Keratinocyte (primary cell): ENCODE results near the gene LTBP2. TPM values are rescaled to one million over a fixed set of nuclear protein-coding genes. Genes with fewer than 3 reads are reported as not detected.

Source experiments
- DNase-seq: peaks from one replicate; pipeline ENCODE4 v3.0.0-alpha.2; 2011; ENCODE audit warnings: low read depth, missing footprints, low spot score
- FAIRE-seq: peaks from 2 replicates; lab custom pipeline; 2011; peaks lifted over from hg19 to GRCh38; lab: Jason Lieb, UNC
- H2AFZ ChIP-seq: 2 replicates; pipeline ENCODE4 v1.6.0; 2012; ENCODE audit warnings: low read length, control low read depth, inconsistent platforms; ENCODE audit not compliant: control insufficient read depth
- H3K27ac ChIP-seq: 2 replicates; pipeline ENCODE4 v1.5.1; 2011; ENCODE audit warnings: low read length; ENCODE audit not compliant: control insufficient read depth, insufficient read depth
- H3K27me3 ChIP-seq: 3 replicates; pipeline ENCODE4 v1.6.0; 2011; ENCODE audit warnings: low read length; ENCODE audit not compliant: control insufficient read depth, insufficient read depth; ENCODE audit errors: extremely low read depth
- H3K36me3 ChIP-seq, 2 experiments: 2 replicates in 1 of 2; 3 replicates in 1 of 2; pipeline ENCODE4 v1.5.1; 2011; ENCODE audit warnings: low read length in 2 of 2, mild to moderate bottlenecking in 1 of 2; ENCODE audit not compliant: control insufficient read depth in 2 of 2, insufficient read depth in 2 of 2; ENCODE audit errors: extremely low read depth in 1 of 2
- H3K4me1 ChIP-seq: 3 replicates; pipeline ENCODE4 v1.5.1; 2011; ENCODE audit warnings: low read length; ENCODE audit not compliant: control insufficient read depth, insufficient read depth; ENCODE audit errors: extremely low read depth
- H3K4me2 ChIP-seq: 3 replicates; pipeline ENCODE4 v1.6.0; 2011; ENCODE audit warnings: low read depth, low read length; ENCODE audit not compliant: control insufficient read depth, insufficient read depth; ENCODE audit errors: extremely low read depth
- H3K4me3 ChIP-seq, 3 experiments: fragments of 200-600 bp in 1 of 3; sonication (generic) in 1 of 3; 2 replicates in 2 of 3; 3 replicates in 1 of 3; pipeline ENCODE4 v1.5.1; 2011 to 2016; ENCODE audit warnings: low read length in 3 of 3, mild to moderate bottlenecking in 3 of 3, control low read depth in 2 of 3, inconsistent platforms in 1 of 3, low read depth in 1 of 3, mixed read lengths in 1 of 3, mixed run types in 1 of 3, moderate library complexity in 1 of 3; ENCODE audit not compliant: control insufficient read depth in 2 of 3, insufficient read depth in 2 of 3; ENCODE audit errors: extremely low read depth in 1 of 3
- H3K79me2 ChIP-seq: 2 replicates; pipeline ENCODE4 v1.6.0; 2012; ENCODE audit warnings: low read length; ENCODE audit not compliant: control insufficient read depth, insufficient read depth
- H3K9ac ChIP-seq: 3 replicates; pipeline ENCODE4 v1.6.0; 2011; ENCODE audit warnings: low read length; ENCODE audit not compliant: control insufficient read depth, insufficient read depth; ENCODE audit errors: extremely low read depth
- H3K9me1 ChIP-seq: 3 replicates; pipeline ENCODE4 v1.6.0; 2011; ENCODE audit warnings: low read length; ENCODE audit not compliant: control insufficient read depth, insufficient read depth; ENCODE audit errors: extremely low read depth
- H3K9me3 ChIP-seq: 2 replicates; pipeline ENCODE4 v1.5.1; 2012; ENCODE audit warnings: low read depth, low read length; ENCODE audit not compliant: control insufficient read depth
- H4K20me1 ChIP-seq: 3 replicates; pipeline ENCODE4 v1.6.0; 2011; ENCODE audit warnings: low read length; ENCODE audit not compliant: control insufficient read depth, insufficient read depth; ENCODE audit errors: extremely low read depth
- EZH2 ChIP-seq: IDR thresholded peaks from one replicate; pipeline ENCODE4 v1.6.1; 2012; ENCODE audit warnings: inconsistent platforms, mild to moderate bottlenecking, low read length, moderate library complexity
- dilution Hi-C: fragments of 300-500 bp; cut with MboI; formaldehyde crosslinking; loops from one replicate; pipeline ENCODE4 v1.7.0; 2020; ENCODE audit warnings: low sequenced_read_pairs; ENCODE audit not compliant: extremely low pct_ligation_motif_present
- polyA plus RNA-seq, 5 experiments: library from polyadenylated mRNA; depleted of rRNA in 3 of 5; stranded (reverse) in 3 of 5; stranded (forward) in 1 of 5; unstranded in 1 of 5; fragments of >200 nt; gene quantifications; 1 replicate in 1 of 5; 2 replicates in 3 of 5; 3 replicates in 1 of 5; pipeline versions ENCODE4 v1.2.1 to v1.2.3, GENCODE V29; 2011 to 2012; ENCODE audit warnings: missing spikeins in 2 of 5, low read depth in 1 of 5, low replicate concordance in 1 of 5
- TF ChIP-seq, protein P1 (sequence below), 3 experiments: IDR thresholded peaks in 1 of 3; conservative IDR thresholded peaks in 1 of 3; optimal IDR thresholded peaks in 1 of 3; 2 replicates in 2 of 3; 3 replicates in 1 of 3; pipeline versions ENCODE3 to v1.5.1; 2011; ENCODE audit warnings: low read length in 3 of 3, mild to moderate bottlenecking in 3 of 3, moderate library complexity in 2 of 3, control low read depth in 1 of 3, inconsistent platforms in 1 of 3; ENCODE audit not compliant: insufficient read depth in 2 of 3; ENCODE audit errors: extremely low read depth in 1 of 3

Gene LTBP2
- polyA plus RNA-seq, 1 donor (not counting 4 experiments of a cell fraction or from before 2014, with no cell fraction given), result 23.9 TPM

DNA sequence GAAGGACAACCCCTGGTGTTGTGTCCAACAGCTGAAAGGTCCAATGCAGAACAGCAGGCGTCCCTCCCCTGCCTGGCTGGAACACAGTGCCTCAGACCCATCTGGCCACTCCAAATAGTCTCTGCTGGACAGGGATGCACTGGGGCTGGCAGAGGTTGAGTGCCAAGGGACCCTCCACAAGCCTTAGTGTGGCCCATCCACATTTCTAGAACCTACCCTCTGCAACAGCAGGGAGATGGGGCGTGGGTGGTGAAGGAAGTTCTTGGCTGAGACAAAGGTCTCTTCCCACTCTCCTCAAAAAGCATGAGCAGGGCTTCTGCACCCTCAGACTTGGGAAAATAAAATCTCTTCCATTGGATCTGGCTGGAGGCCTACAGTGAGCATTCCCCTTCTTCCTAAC is 36.5 kb downstream of the LTBP2 start:
- no peak overlapping the region for H3K9ac ChIP-seq
- H3K9me1 ChIP-seq, result peaks cover 2% of the 10 kb centered on the region
- H3K9me3 ChIP-seq, result no peaks in the 10 kb centered on the region
- no peak overlapping the region for H3K4me2 ChIP-seq
- H3K4me1 ChIP-seq, result peaks cover 70% of the 10 kb centered on the region
- no peaks in the 10 kb centered on the region for H4K20me1 ChIP-seq
- H2AFZ ChIP-seq, result no peak overlapping the region
- dilution Hi-C loops, result no loop called here
- FAIRE-seq, result no peak
- H3K79me2 ChIP-seq, result peaks cover 25% of the 10 kb centered on the region
- H3K27me3 ChIP-seq, result no peaks in the 10 kb centered on the region
- H3K27ac ChIP-seq, result peak overlapping the region; percentile 30
- DNase-seq, result no peak
- H3K4me3 ChIP-seq, result no peak overlapping the region
- TF ChIP-seq, protein P1, sequence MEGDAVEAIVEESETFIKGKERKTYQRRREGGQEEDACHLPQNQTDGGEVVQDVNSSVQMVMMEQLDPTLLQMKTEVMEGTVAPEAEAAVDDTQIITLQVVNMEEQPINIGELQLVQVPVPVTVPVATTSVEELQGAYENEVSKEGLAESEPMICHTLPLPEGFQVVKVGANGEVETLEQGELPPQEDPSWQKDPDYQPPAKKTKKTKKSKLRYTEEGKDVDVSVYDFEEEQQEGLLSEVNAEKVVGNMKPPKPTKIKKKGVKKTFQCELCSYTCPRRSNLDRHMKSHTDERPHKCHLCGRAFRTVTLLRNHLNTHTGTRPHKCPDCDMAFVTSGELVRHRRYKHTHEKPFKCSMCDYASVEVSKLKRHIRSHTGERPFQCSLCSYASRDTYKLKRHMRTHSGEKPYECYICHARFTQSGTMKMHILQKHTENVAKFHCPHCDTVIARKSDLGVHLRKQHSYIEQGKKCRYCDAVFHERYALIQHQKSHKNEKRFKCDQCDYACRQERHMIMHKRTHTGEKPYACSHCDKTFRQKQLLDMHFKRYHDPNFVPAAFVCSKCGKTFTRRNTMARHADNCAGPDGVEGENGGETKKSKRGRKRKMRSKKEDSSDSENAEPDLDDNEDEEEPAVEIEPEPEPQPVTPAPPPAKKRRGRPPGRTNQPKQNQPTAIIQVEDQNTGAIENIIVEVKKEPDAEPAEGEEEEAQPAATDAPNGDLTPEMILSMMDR (optimal IDR thresholded peaks at IDR 0.05 in 1 of 3, IDR thresholded peaks at IDR 0.05 in 1 of 3, conservative IDR thresholded peaks at IDR 0.05 in 1 of 3; ENCODE audit: extremely low read depth in 1 of 3, insufficient read depth in 2 of 3, low read length in 3 of 3), result no peak
- no peak for TF ChIP-seq EZH2
- H3K36me3 ChIP-seq, result peaks cover 0 to 17% of the 10 kb centered on the region in 2 experiments

- Histone ChIP-seq H2AFZ (no peak overlapping the region), H3K9me1 (peaks cover 2% of the 10 kb centered on the region), H3K4me2 (no peak overlapping the region), H3K4me3 (no peak overlapping the region), H3K9ac (no peak overlapping the region), H4K20me1 (no peaks in the 10 kb centered on the region), H3K36me3 (peaks cover 0 to 22% of the 10 kb centered on the region in 2 experiments), H3K27ac (peak overlapping the region; percentile 99), H3K4me1 (peaks cover 71% of the 10 kb centered on the region), H3K27me3 (no peaks in the 10 kb centered on the region), H3K79me2 (peaks cover 25% of the 10 kb centered on the region), H3K9me3 (no peaks in the 10 kb centered on the region)
- dilution Hi-C loops, result no loop called here
- no peak for DNase-seq
- no peak for FAIRE-seq
- no peak for TF ChIP-seq EZH2
- TF ChIP-seq, protein P1 (optimal IDR thresholded peaks at IDR 0.05 in 1 of 3, IDR thresholded peaks at IDR 0.05 in 1 of 3, conservative IDR thresholded peaks at IDR 0.05 in 1 of 3; ENCODE audit: extremely low read depth in 1 of 3, insufficient read depth in 2 of 3, low read length in 3 of 3), result no peak
Measured at GRCh38 chr14:74574706-74575105, 37.3 kb downstream of the LTBP2 start.
